ENCODE results near the gene CD164L2. TPM values are rescaled to one million over a fixed set of nuclear protein-coding genes. Genes with fewer than 3 reads are reported as not detected.

Gene CD164L2
- total RNA-seq, 1 donor from 2014 or later: not detected

- FAIRE-seq: no peak
- no peak for DNase-seq (ENCODE audit: low spot score in 2 of 2)
These were observed 51.2 kb downstream of the CD164L2 start for GRCh38 chr1:27331922-27332321.

GRCh38 chr1:27331426-27331825, 51.7 kb downstream of the CD164L2 start:
- FAIRE-seq (no peak), DNase-seq (ENCODE audit: low spot score in 2 of 2) (no peak)

- FAIRE-seq (no peak), DNase-seq (ENCODE audit: low spot score in 2 of 2) (no peak)
These were observed 52.3 kb downstream of the CD164L2 start for GRCh38 chr1:27330786-27331185.

Other genes with a start within 250 kb of the CD164L2 start
- 2.0 TPM for gene SLC9A1, start 228.2 kb downstream of the CD164L2 start, total RNA-seq
- 15.5 TPM for gene WDTC1, start 148.7 kb downstream of the CD164L2 start, total RNA-seq
- 19.6 TPM for gene TMEM222, start 61.2 kb downstream of the CD164L2 start, total RNA-seq
- gene SYTL1, start 41.3 kb downstream of the CD164L2 start, total RNA-seq: not detected
- 0.82 TPM for gene MAP3K6, start 16.4 kb downstream of the CD164L2 start, total RNA-seq
- gene FCN3, start 8.5 kb downstream of the CD164L2 start, total RNA-seq: not detected
- gene GPR3, start 9.3 kb upstream of the CD164L2 start, total RNA-seq: 0.41 TPM
- gene WASF2, start 106.8 kb upstream of the CD164L2 start, total RNA-seq: 4.5 TPM
- gene AHDC1, start 220.8 kb upstream of the CD164L2 start, total RNA-seq: 10.6 TPM